ENCODE results near the gene PLEKHG3.

The PLEKHG3 gene

DNA sequence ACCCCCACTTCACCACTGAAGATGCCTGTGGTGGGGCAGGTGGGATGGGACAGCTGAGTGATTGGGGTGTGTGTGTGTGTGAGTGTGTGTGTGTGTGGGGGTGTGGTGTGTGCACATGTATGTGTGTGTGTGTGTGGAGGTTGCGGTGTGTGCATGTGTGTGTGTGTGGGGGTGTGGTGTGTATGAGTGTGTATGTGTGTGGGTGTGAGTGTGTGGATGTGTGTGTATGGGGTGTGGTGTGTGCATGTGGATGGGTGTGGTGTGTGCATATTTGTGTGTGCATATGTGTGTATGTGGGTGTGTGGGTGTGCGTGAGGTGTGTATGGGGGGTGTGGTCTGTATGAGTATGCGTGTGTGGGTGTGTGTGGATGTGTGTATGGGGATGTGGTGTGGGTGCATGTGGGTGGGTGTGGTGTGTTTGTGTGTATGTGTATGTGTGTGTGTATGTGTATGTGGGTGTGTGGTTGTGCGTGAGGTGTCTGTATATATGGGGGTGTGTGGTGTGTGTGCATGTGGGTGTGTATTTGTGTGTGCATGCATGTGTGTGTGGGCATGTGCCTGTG lies 61.6 kb downstream of the PLEKHG3 start:
- TF ChIP-seq, protein P1, sequence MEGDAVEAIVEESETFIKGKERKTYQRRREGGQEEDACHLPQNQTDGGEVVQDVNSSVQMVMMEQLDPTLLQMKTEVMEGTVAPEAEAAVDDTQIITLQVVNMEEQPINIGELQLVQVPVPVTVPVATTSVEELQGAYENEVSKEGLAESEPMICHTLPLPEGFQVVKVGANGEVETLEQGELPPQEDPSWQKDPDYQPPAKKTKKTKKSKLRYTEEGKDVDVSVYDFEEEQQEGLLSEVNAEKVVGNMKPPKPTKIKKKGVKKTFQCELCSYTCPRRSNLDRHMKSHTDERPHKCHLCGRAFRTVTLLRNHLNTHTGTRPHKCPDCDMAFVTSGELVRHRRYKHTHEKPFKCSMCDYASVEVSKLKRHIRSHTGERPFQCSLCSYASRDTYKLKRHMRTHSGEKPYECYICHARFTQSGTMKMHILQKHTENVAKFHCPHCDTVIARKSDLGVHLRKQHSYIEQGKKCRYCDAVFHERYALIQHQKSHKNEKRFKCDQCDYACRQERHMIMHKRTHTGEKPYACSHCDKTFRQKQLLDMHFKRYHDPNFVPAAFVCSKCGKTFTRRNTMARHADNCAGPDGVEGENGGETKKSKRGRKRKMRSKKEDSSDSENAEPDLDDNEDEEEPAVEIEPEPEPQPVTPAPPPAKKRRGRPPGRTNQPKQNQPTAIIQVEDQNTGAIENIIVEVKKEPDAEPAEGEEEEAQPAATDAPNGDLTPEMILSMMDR (conservative IDR thresholded peaks at IDR 0.05; ENCODE audit: low read depth, low read length): no peak
- no peak overlapping the region for H3K4me3 ChIP-seq (ENCODE audit: low read length)
- DNase-seq (ENCODE audit: low read depth): no peak

GRCh38 chr14:64766430-64767151 lies 62.4 kb downstream of the PLEKHG3 start:
- TF ChIP-seq, protein P1 (conservative IDR thresholded peaks at IDR 0.05; ENCODE audit: low read depth, low read length): no peak
- no peak for DNase-seq (ENCODE audit: low read depth)
- H3K4me3 ChIP-seq (ENCODE audit: low read length): no peak overlapping the region

- TF ChIP-seq, protein P1 (conservative IDR thresholded peaks at IDR 0.05; ENCODE audit: low read depth, low read length): no peak
- H3K4me3 ChIP-seq (ENCODE audit: low read length): no peak overlapping the region
- no peak for DNase-seq (ENCODE audit: low read depth)
Measured at GRCh38 chr14:64767215-64767964, 63.2 kb downstream of the PLEKHG3 start.

DNA sequence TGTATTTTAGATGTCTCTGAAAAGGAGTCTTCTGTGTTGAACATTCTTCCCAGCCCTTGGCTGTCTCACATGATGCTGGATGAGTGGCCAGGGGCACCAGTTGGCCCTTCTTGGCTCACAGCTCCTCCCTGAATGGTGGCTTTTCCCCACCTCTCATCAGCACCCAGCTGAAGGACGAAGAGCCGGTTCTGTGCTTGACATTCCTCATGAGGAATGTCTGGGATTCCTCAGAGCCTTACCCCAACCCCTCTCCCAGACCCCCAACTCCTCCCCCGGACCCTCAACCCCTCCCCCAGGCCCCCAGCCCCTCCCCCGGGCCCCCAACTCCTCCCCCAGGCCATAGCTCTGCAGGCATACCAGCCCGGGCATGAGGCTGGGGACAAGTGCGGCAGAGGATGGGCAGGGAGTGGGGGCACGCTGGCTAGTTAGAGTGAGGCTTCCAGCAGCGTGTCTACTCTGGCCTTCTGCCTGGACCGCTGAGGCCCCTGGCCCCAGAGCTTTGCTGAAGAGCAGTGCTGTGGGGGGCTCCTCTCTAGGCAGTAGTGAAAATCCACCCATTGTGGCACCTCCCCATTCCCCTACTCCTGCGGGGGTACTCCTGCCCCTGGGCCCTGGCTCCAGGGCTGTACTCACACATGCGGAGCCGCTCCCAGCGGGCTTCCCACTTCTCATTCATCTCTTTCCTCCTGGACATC lies 64.3 kb downstream of the PLEKHG3 start:
- H3K4me3 ChIP-seq (ENCODE audit: low read length): no peak overlapping the region
- TF ChIP-seq, protein P1 (conservative IDR thresholded peaks at IDR 0.05; ENCODE audit: low read depth, low read length): no peak
- DNase-seq (ENCODE audit: low read depth): no peak

GRCh38 chr14:64769096-64770020 lies 65.1 kb downstream of the PLEKHG3 start:
- TF ChIP-seq, protein P1 (conservative IDR thresholded peaks at IDR 0.05; ENCODE audit: low read depth, low read length): no peak
- DNase-seq (ENCODE audit: low read depth): no peak
- no peak overlapping the region for H3K4me3 ChIP-seq (ENCODE audit: low read length)

DNA sequence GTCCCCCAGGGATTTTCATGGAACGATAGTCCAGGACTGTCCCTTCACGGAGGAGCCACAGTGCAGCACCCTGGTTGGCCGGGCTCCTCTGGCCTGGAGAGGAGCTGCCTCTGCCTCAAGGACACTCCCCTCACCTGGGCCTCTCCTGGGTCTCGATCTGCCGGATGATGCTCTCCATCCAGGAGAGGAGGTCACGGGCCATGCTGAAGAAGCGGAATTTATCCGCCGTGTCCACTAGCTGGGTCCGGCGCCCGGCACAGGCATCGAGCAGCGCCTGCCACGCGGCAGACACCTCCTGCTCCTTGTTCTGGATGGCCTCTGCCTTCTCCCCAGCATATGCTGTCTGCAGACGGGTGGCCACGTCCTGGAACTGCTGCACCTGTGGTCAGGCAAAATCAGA lies 66.5 kb downstream of the PLEKHG3 start:
- no peak overlapping the region for H3K4me3 ChIP-seq (ENCODE audit: low read length)
- DNase-seq (ENCODE audit: low read depth): no peak
- TF ChIP-seq, protein P1 (conservative IDR thresholded peaks at IDR 0.05; ENCODE audit: low read depth, low read length): no peak
